CD4-positive, CD25-positive, alpha-beta regulatory T cell (primary cell): Measurements from ENCODE around the gene KDM7A. TPM values are rescaled to one million over a fixed set of nuclear protein-coding genes. Genes with fewer than 3 reads are reported as not detected.
A peak's percentile ranks its signal among the peaks of the same experiment; 100 is the strongest.

Source experiments
- ATAC-seq, 2 donors: fragments of 150-1000 bp; cut with Tn5 transposase; one replicate each; pipeline ENCODE4 v1.10.0; 2021; ENCODE audit warnings: low read depth in 2 of 2, moderate number of reproducible peaks in 2 of 2, moderate library complexity in 1 of 2
- DNase-seq, 3 donors: peaks; one replicate each; pipeline versions ENCODE4 v3.0.0 to v3.0.0-alpha.2; 2012 to 2022; ENCODE audit warnings: mixed read lengths in 1 of 3
- H3K27ac ChIP-seq: one replicate; pipeline ENCODE4 v1.7.0; 2013; ENCODE audit warnings: mild to moderate bottlenecking, low read length; ENCODE audit not compliant: insufficient read depth, poor library complexity, severe bottlenecking
- H3K27me3 ChIP-seq: one replicate; pipeline ENCODE4 v1.7.0; 2013; ENCODE audit warnings: low read length; ENCODE audit not compliant: control insufficient read depth, insufficient read depth
- H3K36me3 ChIP-seq: one replicate; pipeline ENCODE4 v1.7.0; 2013; ENCODE audit warnings: mild to moderate bottlenecking, low read length, moderate library complexity; ENCODE audit not compliant: control insufficient read depth, insufficient read depth
- H3K4me1 ChIP-seq: 2 replicates; pipeline ENCODE4 v1.7.0; 2013; ENCODE audit warnings: mild to moderate bottlenecking, low read length; ENCODE audit not compliant: insufficient read depth, control insufficient read depth, poor library complexity, severe bottlenecking
- H3K4me3 ChIP-seq: one replicate; pipeline ENCODE4 v1.7.0; 2013; ENCODE audit warnings: low read depth, mild to moderate bottlenecking, low read length, moderate library complexity
- H3K9me3 ChIP-seq, 2 experiments: 1 replicate in 1 of 2; 2 replicates in 1 of 2; pipeline ENCODE4 v1.7.0; 2013; ENCODE audit warnings: low read length in 2 of 2, mild to moderate bottlenecking in 1 of 2, moderate library complexity in 1 of 2; ENCODE audit not compliant: control insufficient read depth in 2 of 2
- H3K27ac Mint-ChIP-seq, 3 donors: one replicate each; pipeline ENCODE4 v1.8.0; 2020 to 2022; ENCODE audit warnings: mild to moderate bottlenecking in 3 of 3, mixed read lengths in 3 of 3, moderate library complexity in 2 of 3
- H3K27me3 Mint-ChIP-seq: one replicate; pipeline ENCODE4 v1.8.0; 2022; ENCODE audit warnings: mild to moderate bottlenecking, mixed read lengths
- H3K36me3 Mint-ChIP-seq: one replicate; pipeline ENCODE4 v1.8.0; 2020; ENCODE audit warnings: mixed read lengths
- H3K4me1 Mint-ChIP-seq, 4 donors: one replicate each; pipeline ENCODE4 v1.8.0; 2020 to 2022; ENCODE audit warnings: mixed read lengths in 4 of 4, mild to moderate bottlenecking in 1 of 4
- H3K4me3 Mint-ChIP-seq, 4 donors: one replicate each; pipeline ENCODE4 v1.8.0; 2020 to 2022; ENCODE audit warnings: mild to moderate bottlenecking in 4 of 4, mixed read lengths in 4 of 4, moderate library complexity in 3 of 4
- H3K9me3 Mint-ChIP-seq, 7 donors: one replicate each; pipeline ENCODE4 v1.8.0; 2020 to 2022; ENCODE audit warnings: mixed read lengths in 7 of 7, mild to moderate bottlenecking in 3 of 7, moderate library complexity in 2 of 7
- polyA plus RNA-seq, 4 donors: library from polyadenylated mRNA; unstranded; fragments of 300-500 nt; fragmentation: Illumina TruSeq; gene quantifications; one replicate each; pipeline ENCODE4 v1.2.3, GENCODE V29; 2021
- total RNA-seq: library from RNA; stranded (reverse); gene quantifications from one replicate; pipeline ENCODE4 v1.2.3, GENCODE V29; 2022

KDM7A gene
- total and polyA plus RNA-seq, 5 donors from 2014 or later = 3.2 to 52.0 (median 4.0) TPM

DNA sequence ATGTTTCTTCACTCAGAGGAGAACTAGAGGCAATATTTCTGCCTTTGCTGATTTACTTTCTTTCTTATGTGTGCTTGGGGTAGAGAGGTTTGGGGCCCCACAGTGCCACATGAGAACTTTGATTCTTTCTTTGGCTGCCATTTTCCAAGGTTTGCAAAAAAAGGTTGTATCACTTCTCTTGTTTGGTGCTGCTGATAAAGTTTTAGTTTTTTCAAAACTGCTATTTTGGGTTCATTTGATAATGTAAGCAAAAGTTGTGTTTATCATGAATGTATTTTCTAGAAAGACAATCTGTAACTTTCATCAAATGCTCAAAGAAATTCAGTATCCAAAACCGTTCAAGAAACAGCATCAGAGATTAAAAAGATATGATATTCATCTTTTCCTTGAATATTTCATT lies 83.4 kb downstream of the KDM7A start:
- no peaks in the 10 kb centered on the region for H3K9me3 Mint-ChIP-seq
- no peaks in the 10 kb centered on the region for H3K9me3 ChIP-seq
- H3K4me1 ChIP-seq = no peaks in the 10 kb centered on the region
- H3K4me3 ChIP-seq = no peak overlapping the region
- no peaks in the 10 kb centered on the region for H3K27me3 Mint-ChIP-seq
- H3K36me3 ChIP-seq = peaks cover 92% of the 10 kb centered on the region
- DNase-seq (no peak), ATAC-seq (no peak)
- H3K4me1 Mint-ChIP-seq = peaks cover 0 to 8% (median under 1%) of the 10 kb centered on the region in 4 donors
- H3K27ac ChIP-seq = no peak overlapping the region
- no peak overlapping the region for H3K4me3 Mint-ChIP-seq
- peak overlapping the region in 2 of 3 donors; percentile 8 to 18 for H3K27ac Mint-ChIP-seq
- peaks cover 65% of the 10 kb centered on the region for H3K36me3 Mint-ChIP-seq
- no peaks in the 10 kb centered on the region for H3K27me3 ChIP-seq

DNA sequence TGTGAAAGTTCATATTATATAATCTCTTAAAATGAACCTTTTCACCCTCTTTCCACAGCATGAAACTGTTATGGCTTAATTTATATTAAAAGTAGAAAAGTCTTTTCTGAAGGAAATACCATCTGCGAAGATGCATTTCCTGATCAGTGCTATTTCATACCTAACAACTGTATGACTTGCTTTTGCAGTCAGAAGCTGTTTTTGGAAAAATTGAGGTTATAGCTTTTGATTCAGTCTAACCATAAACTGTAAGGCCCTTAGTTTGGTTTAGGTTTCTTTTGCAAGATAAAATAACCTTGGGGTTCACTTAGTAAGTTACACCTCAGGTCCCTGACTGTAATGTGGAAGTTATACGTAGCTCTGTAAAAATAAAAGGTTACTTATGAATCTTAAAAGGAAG lies 91.3 kb downstream of the KDM7A start:
- Mint-ChIP-seq H3K27ac (peak overlapping the region in 2 of 3 donors; percentile 63 to 71), H3K9me3 (no peaks in the 10 kb centered on the region), H3K36me3 (peaks cover 3% of the 10 kb centered on the region), H3K4me3 (peak overlapping the region in 1 of 4 donors; percentile 36), H3K27me3 (no peaks in the 10 kb centered on the region), H3K4me1 (peaks cover 13 to 47% (median 22%) of the 10 kb centered on the region in 4 donors)
- H3K4me1 ChIP-seq = peaks cover 4% of the 10 kb centered on the region
- peaks cover 16% of the 10 kb centered on the region for H3K36me3 ChIP-seq
- DNase-seq (no peak), ATAC-seq (no peak)
- H3K27me3 ChIP-seq = no peaks in the 10 kb centered on the region
- H3K27ac ChIP-seq = peak overlapping the region; percentile 30
- H3K9me3 ChIP-seq = no peaks in the 10 kb centered on the region
- H3K4me3 ChIP-seq = no peak overlapping the region

GRCh38 chr7:140084972-140085371 lies 91.8 kb downstream of the KDM7A start:
- peak in 2 of 3 donors; percentile 26 to 74 for DNase-seq
- H3K9me3 Mint-ChIP-seq = no peaks in the 10 kb centered on the region
- peak; percentile 34 to 64 for ATAC-seq
- H3K36me3 Mint-ChIP-seq = peaks cover under 1% of the 10 kb centered on the region
- no peaks in the 10 kb centered on the region for H3K9me3 ChIP-seq
- no peaks in the 10 kb centered on the region for H3K27me3 Mint-ChIP-seq
- peak overlapping the region; percentile 62 to 71 (median 63) for H3K27ac Mint-ChIP-seq
- H3K27me3 ChIP-seq = no peaks in the 10 kb centered on the region
- H3K4me3 Mint-ChIP-seq = peak overlapping the region in 3 of 4 donors; percentile 4 to 51 (median 36)
- peaks cover 4% of the 10 kb centered on the region for H3K4me1 ChIP-seq
- peaks cover 13 to 47% (median 22%) of the 10 kb centered on the region in 4 donors for H3K4me1 Mint-ChIP-seq
- H3K27ac ChIP-seq = no peak overlapping the region
- H3K4me3 ChIP-seq = no peak overlapping the region
- peaks cover 11% of the 10 kb centered on the region for H3K36me3 ChIP-seq

DNA sequence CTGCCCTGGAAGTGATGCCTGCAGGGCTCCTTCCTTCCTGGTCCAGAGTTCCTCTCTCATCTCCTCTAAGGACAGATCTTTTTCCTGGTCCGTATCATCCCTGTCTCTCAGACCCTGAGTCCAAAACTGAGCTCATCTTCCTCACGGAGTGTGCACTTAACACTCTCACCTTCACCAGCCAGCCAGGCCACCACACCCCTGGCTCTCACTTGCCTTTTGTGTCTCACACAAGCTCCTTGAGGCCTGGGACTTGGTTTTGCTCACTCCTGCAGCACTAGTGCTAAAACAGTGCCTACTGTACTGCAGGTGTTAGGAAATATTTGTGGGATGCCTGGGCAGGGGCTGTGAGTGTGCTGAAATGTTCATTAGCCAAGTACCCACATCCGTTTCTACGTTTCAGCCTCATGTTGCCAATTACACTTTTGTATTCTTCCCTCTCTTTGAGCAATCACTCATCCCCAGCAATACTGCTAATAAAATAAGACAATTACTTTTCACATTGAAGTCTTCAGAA lies 92.6 kb downstream of the KDM7A start:
- Mint-ChIP-seq H3K4me1 (peaks cover 13 to 47% (median 22%) of the 10 kb centered on the region in 4 donors), H3K4me3 (peak overlapping the region in 1 of 4 donors; percentile 11), H3K36me3 (no peaks in the 10 kb centered on the region), H3K27me3 (no peaks in the 10 kb centered on the region), H3K27ac (peak overlapping the region in 2 of 3 donors; percentile 72 to 83), H3K9me3 (no peaks in the 10 kb centered on the region)
- Histone ChIP-seq H3K4me1 (peaks cover 4% of the 10 kb centered on the region), H3K27me3 (no peaks in the 10 kb centered on the region), H3K36me3 (peaks cover 4% of the 10 kb centered on the region), H3K27ac (no peak overlapping the region), H3K4me3 (no peak overlapping the region), H3K9me3 (no peaks in the 10 kb centered on the region)
- ATAC-seq = no peak
- DNase-seq = no peak

GRCh38 chr7:140082770-140083169 lies 94.0 kb downstream of the KDM7A start:
- Histone ChIP-seq H3K4me1 (peaks cover 4% of the 10 kb centered on the region), H3K27ac (no peak overlapping the region), H3K36me3 (no peaks in the 10 kb centered on the region), H3K9me3 (no peaks in the 10 kb centered on the region), H3K4me3 (no peak overlapping the region), H3K27me3 (no peaks in the 10 kb centered on the region)
- peaks cover 9 to 41% (median 20%) of the 10 kb centered on the region in 4 donors for H3K4me1 Mint-ChIP-seq
- DNase-seq = no peak
- no peak overlapping the region for H3K4me3 Mint-ChIP-seq
- no peaks in the 10 kb centered on the region for H3K9me3 Mint-ChIP-seq
- no peaks in the 10 kb centered on the region for H3K27me3 Mint-ChIP-seq
- no peak for ATAC-seq
- H3K36me3 Mint-ChIP-seq = no peaks in the 10 kb centered on the region
- H3K27ac Mint-ChIP-seq = peak overlapping the region; percentile 19 to 69 (median 56)

DNA sequence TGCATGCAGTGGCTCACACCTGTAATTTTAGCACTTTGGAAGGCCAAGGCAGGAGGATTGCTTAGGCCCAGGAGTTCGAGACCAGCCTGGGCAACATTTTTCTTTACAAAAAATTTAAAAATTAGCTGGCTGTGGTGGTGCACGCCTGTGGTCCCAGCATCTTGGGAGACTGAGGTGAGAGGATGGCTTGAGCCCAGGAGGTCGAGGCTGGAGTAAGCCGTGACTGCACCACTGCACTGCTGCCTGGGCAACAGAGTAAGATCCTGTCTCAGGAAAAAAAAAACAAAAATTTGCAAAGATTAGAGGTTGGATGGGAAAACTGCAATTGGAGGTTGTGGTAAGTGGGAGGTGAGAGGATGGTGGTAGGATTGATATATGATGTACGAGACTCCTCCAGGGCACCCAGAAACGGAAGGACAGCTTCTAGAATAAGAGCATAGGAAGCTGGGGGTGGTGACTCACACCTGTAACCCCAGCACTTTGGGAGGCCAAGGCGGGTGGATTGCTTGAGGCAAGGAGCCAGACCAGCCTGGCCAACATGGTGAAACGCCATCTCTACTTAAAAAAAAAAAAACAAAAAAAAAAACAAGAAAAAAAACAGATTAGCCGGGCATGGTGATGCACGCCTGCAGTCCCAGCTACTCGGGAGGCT lies 94.9 kb downstream of the KDM7A start:
- H3K4me3 ChIP-seq = no peak overlapping the region
- DNase-seq = no peak
- Mint-ChIP-seq H3K4me3 (peak overlapping the region in 1 of 4 donors; percentile 3), H3K36me3 (no peaks in the 10 kb centered on the region), H3K9me3 (no peaks in the 10 kb centered on the region), H3K27me3 (no peaks in the 10 kb centered on the region), H3K4me1 (peaks cover 8 to 36% (median 20%) of the 10 kb centered on the region in 4 donors), H3K27ac (peak overlapping the region in 2 of 3 donors; percentile 19 to 56)
- peaks cover 4% of the 10 kb centered on the region for H3K4me1 ChIP-seq
- no peaks in the 10 kb centered on the region for H3K36me3 ChIP-seq
- H3K27ac ChIP-seq = no peak overlapping the region
- ATAC-seq = no peak
- H3K27me3 ChIP-seq = no peaks in the 10 kb centered on the region
- no peaks in the 10 kb centered on the region for H3K9me3 ChIP-seq

GRCh38 chr7:140080919-140081318 lies 95.9 kb downstream of the KDM7A start:
- Histone ChIP-seq H3K4me1 (peaks cover 4% of the 10 kb centered on the region), H3K27me3 (no peaks in the 10 kb centered on the region), H3K36me3 (no peaks in the 10 kb centered on the region), H3K4me3 (no peak overlapping the region), H3K27ac (no peak overlapping the region), H3K9me3 (no peaks in the 10 kb centered on the region)
- no peaks in the 10 kb centered on the region for H3K36me3 Mint-ChIP-seq
- H3K4me1 Mint-ChIP-seq = peaks cover 6 to 26% (median 15%) of the 10 kb centered on the region in 4 donors
- no peak for DNase-seq
- H3K27me3 Mint-ChIP-seq = peaks cover 7% of the 10 kb centered on the region
- H3K4me3 Mint-ChIP-seq = no peak overlapping the region
- H3K9me3 Mint-ChIP-seq = no peaks in the 10 kb centered on the region
- no peak for ATAC-seq
- peak overlapping the region in 1 of 3 donors; percentile 69 for H3K27ac Mint-ChIP-seq

GRCh38 chr7:140079121-140079536 lies 97.7 kb downstream of the KDM7A start:
- Histone ChIP-seq H3K9me3 (no peaks in the 10 kb centered on the region), H3K4me3 (no peak overlapping the region), H3K27ac (no peak overlapping the region), H3K4me1 (no peaks in the 10 kb centered on the region), H3K36me3 (no peaks in the 10 kb centered on the region), H3K27me3 (no peaks in the 10 kb centered on the region)
- Mint-ChIP-seq H3K27ac (no peak overlapping the region), H3K4me3 (no peak overlapping the region), H3K4me1 (peaks cover 0 to 12% (median 4%) of the 10 kb centered on the region in 4 donors), H3K36me3 (no peaks in the 10 kb centered on the region), H3K9me3 (no peaks in the 10 kb centered on the region), H3K27me3 (peaks cover 12% of the 10 kb centered on the region)
- ATAC-seq (no peak), DNase-seq (no peak)
